Measurements from ENCODE around the gene ACBD6. TPM values are rescaled to one million over a fixed set of nuclear protein-coding genes. Genes with fewer than 3 reads are reported as not detected.
A peak's percentile ranks its signal among the peaks of the same experiment; 100 is the strongest.

The ACBD6 gene
- total RNA-seq, 3 donors from 2014 or later: 42.6 to 50.1 (median 48.8) TPM

GRCh38 chr1:180501865-180502360 lies 464 bp downstream of the ACBD6 start:
- Histone ChIP-seq H3K4me1 (peaks cover 0 to 8% of the 10 kb centered on the region in 2 donors), H3K9me3 (no peaks in the 10 kb centered on the region), H3K27me3 (no peaks in the 10 kb centered on the region), H3K36me3 (no peaks in the 10 kb centered on the region), H3K4me3 (peak overlapping the region; percentile 82 to 94 (median 92)), H3K27ac (peak overlapping the region; percentile 90 to 92)
- DNase-seq (ENCODE audit: low spot score in 2 of 2): peak in 1 of 2 donors; percentile 35
- TF ChIP-seq POLR2A (IDR thresholded peaks at IDR 0.05) (no peak), CTCF (IDR thresholded peaks at IDR 0.05) (no peak), POLR2AphosphoS5 (IDR thresholded peaks at IDR 0.05) (no peak)
- intact Hi-C loops (cut with DNase I; ENCODE audit: low total_unique reads): no loop called here

- TF ChIP-seq POLR2A (IDR thresholded peaks at IDR 0.05): no peak
- no peak for TF ChIP-seq POLR2AphosphoS5 (IDR thresholded peaks at IDR 0.05)
- TF ChIP-seq CTCF (IDR thresholded peaks at IDR 0.05): no peak
- Histone ChIP-seq H3K4me3 (peak overlapping the region in 1 of 3 donors; percentile 94), H3K4me1 (peaks cover 0 to 8% of the 10 kb centered on the region in 2 donors), H3K27ac (no peak overlapping the region), H3K9me3 (no peaks in the 10 kb centered on the region), H3K27me3 (no peaks in the 10 kb centered on the region), H3K36me3 (no peaks in the 10 kb centered on the region)
- intact Hi-C loops (cut with DNase I; ENCODE audit: low total_unique reads): no loop called here
- DNase-seq (ENCODE audit: low spot score in 2 of 2): no peak
Measured at GRCh38 chr1:180500689-180501088, 1.7 kb downstream of the ACBD6 start.

DNA sequence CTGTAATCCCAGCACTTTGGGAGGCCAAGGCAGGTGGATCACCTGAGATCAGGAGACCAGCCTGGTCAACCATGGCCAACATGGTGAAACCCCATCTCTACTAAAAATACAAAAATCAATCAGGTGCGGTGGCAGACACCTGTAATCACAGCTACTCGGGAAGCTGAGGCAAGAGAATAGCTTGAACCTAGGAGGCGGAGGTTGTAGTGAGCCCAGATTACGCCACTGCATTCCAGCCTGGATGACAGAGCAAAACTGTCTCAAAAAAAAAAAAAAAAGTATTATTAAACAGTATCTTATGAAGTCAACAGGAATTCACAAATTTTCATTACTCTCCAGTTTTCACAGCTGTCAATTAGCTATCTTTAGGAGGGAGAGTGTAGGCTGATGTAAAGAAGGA lies 3.8 kb downstream of the ACBD6 start:
- H3K4me3 ChIP-seq: no peak overlapping the region
- no peak overlapping the region for H3K27ac ChIP-seq
- H3K4me1 ChIP-seq: peaks cover 0 to 8% of the 10 kb centered on the region in 2 donors
- intact Hi-C loops (cut with DNase I; ENCODE audit: low total_unique reads): no loop called here
- DNase-seq (ENCODE audit: low spot score in 2 of 2): no peak
- no peaks in the 10 kb centered on the region for H3K36me3 ChIP-seq
- no peaks in the 10 kb centered on the region for H3K9me3 ChIP-seq
- TF ChIP-seq CTCF (IDR thresholded peaks at IDR 0.05) (no peak), POLR2AphosphoS5 (IDR thresholded peaks at IDR 0.05) (no peak), POLR2A (IDR thresholded peaks at IDR 0.05) (no peak)
- H3K27me3 ChIP-seq: no peaks in the 10 kb centered on the region

GRCh38 chr1:180497826-180498225 lies 4.6 kb downstream of the ACBD6 start:
- no peak overlapping the region for H3K27ac ChIP-seq
- no peaks in the 10 kb centered on the region for H3K27me3 ChIP-seq
- H3K4me3 ChIP-seq: no peak overlapping the region
- no peaks in the 10 kb centered on the region for H3K9me3 ChIP-seq
- no peaks in the 10 kb centered on the region for H3K36me3 ChIP-seq
- no peak for TF ChIP-seq POLR2AphosphoS5 (IDR thresholded peaks at IDR 0.05)
- TF ChIP-seq POLR2A (IDR thresholded peaks at IDR 0.05): no peak
- no peak for TF ChIP-seq CTCF (IDR thresholded peaks at IDR 0.05)
- intact Hi-C loops (cut with DNase I; ENCODE audit: low total_unique reads): no loop called here
- DNase-seq (ENCODE audit: low spot score in 2 of 2): no peak
- H3K4me1 ChIP-seq: peaks cover 0 to 8% of the 10 kb centered on the region in 2 donors

DNA sequence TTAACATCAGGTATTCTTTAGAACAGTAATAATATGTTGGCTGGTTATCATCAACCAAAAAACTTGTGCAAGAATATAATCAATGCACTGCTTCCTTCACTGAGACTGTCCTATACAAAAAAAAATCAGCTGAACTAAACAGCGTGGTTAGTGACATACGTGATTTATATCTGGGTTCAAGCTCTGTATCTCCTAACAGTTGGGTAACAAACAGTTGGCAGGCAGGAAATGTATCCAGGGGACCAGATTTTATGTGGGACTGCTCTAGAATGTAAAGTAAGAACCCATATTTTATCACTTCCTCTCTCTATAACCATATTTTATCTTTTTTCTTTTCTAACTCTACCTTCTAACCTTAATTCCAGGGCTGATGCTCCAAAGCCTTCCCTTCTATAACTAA lies 8.0 kb downstream of the ACBD6 start:
- intact Hi-C loops (cut with DNase I; ENCODE audit: low total_unique reads): no loop called here
- H3K27ac ChIP-seq: no peak overlapping the region
- no peak overlapping the region for H3K4me3 ChIP-seq
- no peaks in the 10 kb centered on the region for H3K4me1 ChIP-seq
- no peak for TF ChIP-seq POLR2A (IDR thresholded peaks at IDR 0.05)
- no peak for TF ChIP-seq CTCF (IDR thresholded peaks at IDR 0.05)
- TF ChIP-seq POLR2AphosphoS5 (IDR thresholded peaks at IDR 0.05): no peak
- H3K36me3 ChIP-seq: no peaks in the 10 kb centered on the region
- no peak for DNase-seq (ENCODE audit: low spot score in 2 of 2)
- no peaks in the 10 kb centered on the region for H3K9me3 ChIP-seq
- no peaks in the 10 kb centered on the region for H3K27me3 ChIP-seq

Data from breast epithelium (tissue), 4 donors.